ENCODE data around the gene PLXNA1.

PLXNA1 gene

DNA sequence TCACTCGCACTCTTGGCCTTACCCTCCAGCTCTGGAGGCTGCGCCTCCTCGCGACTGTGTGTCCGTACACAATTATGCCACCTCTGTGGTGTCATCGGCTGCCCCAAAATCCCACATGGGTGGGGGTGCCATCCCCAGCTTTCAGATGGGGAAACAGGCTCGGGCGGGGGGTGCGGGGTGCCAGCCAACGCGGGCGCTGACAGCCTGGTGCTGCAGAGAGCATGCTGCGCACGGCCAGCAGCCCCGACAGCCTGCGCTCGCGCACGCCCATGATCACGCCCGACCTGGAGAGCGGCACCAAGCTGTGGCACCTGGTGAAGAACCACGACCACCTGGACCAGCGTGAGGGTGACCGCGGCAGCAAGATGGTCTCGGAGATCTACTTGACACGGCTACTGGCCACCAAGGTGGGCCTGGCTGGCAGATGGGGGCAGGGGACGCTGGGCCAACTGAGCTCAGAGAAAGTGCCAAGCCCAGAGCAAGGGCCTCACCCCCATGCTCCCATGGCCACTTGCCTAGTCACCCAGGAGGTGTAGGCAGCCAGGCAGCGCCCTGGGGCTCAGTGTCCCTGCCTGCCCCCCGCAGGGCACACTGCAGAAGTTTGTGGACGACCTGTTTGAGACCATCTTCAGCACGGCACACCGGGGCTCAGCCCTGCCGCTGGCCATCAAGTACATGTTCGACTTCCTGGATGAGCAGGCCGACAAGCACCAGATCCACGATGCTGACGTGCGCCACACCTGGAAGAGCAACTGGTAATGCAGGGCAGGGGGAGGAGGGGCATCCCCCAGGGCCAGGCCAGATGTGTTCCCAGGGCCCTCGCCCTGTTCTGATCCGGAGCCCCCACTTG is 47.0 kb downstream of the PLXNA1 start:
- H4K20me1 ChIP-seq (ENCODE audit: insufficient read depth, low read length): no peaks in the 10 kb centered on the region
- no peak overlapping the region for H3K4me2 ChIP-seq (ENCODE audit: low read length)
- no peaks in the 10 kb centered on the region for H3K9me3 ChIP-seq (ENCODE audit: insufficient read depth, low read length)
- H3K9ac ChIP-seq (ENCODE audit: low read length): no peak overlapping the region
- no peak overlapping the region for H3K27ac ChIP-seq (ENCODE audit: low read length)
- no peak overlapping the region for H2AFZ ChIP-seq (ENCODE audit: low read depth, low read length)
- H3K4me1 ChIP-seq (ENCODE audit: low read length): no peaks in the 10 kb centered on the region
- no peaks in the 10 kb centered on the region for H3K27me3 ChIP-seq (ENCODE audit: low read depth, low read length)
- H3K79me2 ChIP-seq (ENCODE audit: low read length): no peaks in the 10 kb centered on the region
- H3K36me3 ChIP-seq (replicated peaks; ENCODE audit: low read depth, low read length): no peaks in the 10 kb centered on the region
- no peak overlapping the region for H3K4me3 ChIP-seq (ENCODE audit: low read length)
- TF ChIP-seq, protein P1, sequence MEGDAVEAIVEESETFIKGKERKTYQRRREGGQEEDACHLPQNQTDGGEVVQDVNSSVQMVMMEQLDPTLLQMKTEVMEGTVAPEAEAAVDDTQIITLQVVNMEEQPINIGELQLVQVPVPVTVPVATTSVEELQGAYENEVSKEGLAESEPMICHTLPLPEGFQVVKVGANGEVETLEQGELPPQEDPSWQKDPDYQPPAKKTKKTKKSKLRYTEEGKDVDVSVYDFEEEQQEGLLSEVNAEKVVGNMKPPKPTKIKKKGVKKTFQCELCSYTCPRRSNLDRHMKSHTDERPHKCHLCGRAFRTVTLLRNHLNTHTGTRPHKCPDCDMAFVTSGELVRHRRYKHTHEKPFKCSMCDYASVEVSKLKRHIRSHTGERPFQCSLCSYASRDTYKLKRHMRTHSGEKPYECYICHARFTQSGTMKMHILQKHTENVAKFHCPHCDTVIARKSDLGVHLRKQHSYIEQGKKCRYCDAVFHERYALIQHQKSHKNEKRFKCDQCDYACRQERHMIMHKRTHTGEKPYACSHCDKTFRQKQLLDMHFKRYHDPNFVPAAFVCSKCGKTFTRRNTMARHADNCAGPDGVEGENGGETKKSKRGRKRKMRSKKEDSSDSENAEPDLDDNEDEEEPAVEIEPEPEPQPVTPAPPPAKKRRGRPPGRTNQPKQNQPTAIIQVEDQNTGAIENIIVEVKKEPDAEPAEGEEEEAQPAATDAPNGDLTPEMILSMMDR (IDR thresholded peaks at IDR 0.05; ENCODE audit: low read depth, low read length): no peak
- TF ChIP-seq EZH2phosphoT487 (IDR thresholded peaks at IDR 0.05; ENCODE audit: low read depth): no peak

DNA sequence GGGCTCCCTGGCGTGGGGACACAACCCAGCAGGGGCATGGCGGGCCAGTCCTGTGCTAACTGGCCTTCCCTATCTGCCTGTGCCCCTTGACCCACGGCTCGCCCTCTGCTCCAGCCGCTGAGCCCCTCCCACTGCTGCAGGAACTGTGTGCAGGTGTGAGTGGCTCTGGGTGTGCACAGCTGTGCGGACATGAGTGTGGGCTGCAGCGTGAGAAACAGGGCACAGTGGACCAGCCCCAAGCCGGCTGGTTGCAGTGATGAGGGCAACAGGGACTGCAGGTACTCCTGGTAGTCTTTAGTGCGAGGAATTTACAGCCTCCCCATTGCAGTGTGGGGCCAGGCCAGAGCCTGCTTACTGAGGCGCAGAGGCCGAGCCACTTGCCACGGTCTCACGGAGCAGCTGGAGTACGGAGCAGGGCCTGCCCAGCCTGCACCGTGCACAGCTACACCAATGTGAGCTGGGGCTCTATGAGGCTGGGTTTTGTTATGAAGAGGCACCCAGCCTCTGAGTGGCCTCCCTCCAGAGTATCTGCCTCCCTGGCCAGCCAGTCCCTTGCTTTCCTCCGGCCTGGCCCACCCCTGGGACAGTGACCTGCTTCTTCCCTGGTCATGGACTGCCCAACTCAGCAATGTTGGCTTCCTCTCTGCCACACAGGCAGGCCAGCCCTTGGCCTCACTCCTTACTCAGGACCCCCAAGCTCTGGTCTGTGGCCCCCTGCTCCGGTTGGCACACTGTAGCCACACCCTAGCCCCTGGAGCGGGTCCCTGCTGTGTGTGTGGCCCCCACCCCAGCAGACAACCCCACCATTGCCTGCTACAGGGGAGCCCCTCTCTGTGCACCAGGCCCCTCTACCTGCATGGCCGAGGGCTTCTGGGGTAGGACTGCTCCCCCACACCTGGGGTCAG is 47.8 kb downstream of the PLXNA1 start:
- no peaks in the 10 kb centered on the region for H3K27me3 ChIP-seq (ENCODE audit: low read depth, low read length)
- no peaks in the 10 kb centered on the region for H4K20me1 ChIP-seq (ENCODE audit: insufficient read depth, low read length)
- no peak overlapping the region for H3K4me2 ChIP-seq (ENCODE audit: low read length)
- H2AFZ ChIP-seq (ENCODE audit: low read depth, low read length): no peak overlapping the region
- H3K9me3 ChIP-seq (ENCODE audit: insufficient read depth, low read length): no peaks in the 10 kb centered on the region
- H3K4me3 ChIP-seq (ENCODE audit: low read length): no peak overlapping the region
- no peaks in the 10 kb centered on the region for H3K79me2 ChIP-seq (ENCODE audit: low read length)
- H3K36me3 ChIP-seq (replicated peaks; ENCODE audit: low read depth, low read length): no peaks in the 10 kb centered on the region
- no peak overlapping the region for H3K27ac ChIP-seq (ENCODE audit: low read length)
- H3K4me1 ChIP-seq (ENCODE audit: low read length): no peaks in the 10 kb centered on the region
- no peak overlapping the region for H3K9ac ChIP-seq (ENCODE audit: low read length)
- TF ChIP-seq, protein P1 (IDR thresholded peaks at IDR 0.05; ENCODE audit: low read depth, low read length): no peak
- TF ChIP-seq EZH2phosphoT487 (IDR thresholded peaks at IDR 0.05; ENCODE audit: low read depth): no peak

DNA sequence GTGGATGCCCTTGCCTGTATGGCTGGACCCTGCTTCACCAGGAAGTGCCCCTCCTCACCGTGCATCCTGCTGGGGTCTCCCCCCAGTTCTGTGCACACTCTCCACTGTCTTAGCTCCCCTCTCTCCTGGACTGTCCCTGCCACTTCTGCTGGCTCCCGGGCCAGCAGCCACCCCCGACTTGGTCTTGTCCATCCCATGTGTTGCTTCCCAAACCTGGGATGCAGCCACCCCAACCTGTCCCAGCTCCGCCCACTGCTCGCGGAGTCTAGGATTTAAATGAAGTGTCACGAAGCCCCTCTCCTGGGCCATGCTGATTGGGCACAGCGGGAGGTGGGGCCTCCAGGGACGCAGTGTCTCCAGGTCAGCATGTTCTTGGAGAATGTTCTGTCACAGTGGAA is 48.5 kb downstream of the PLXNA1 start:
- Histone ChIP-seq H3K9ac (ENCODE audit: low read length) (no peak overlapping the region), H3K4me3 (ENCODE audit: low read length) (no peak overlapping the region), H3K36me3 (replicated peaks; ENCODE audit: low read depth, low read length) (no peaks in the 10 kb centered on the region), H3K4me2 (ENCODE audit: low read length) (no peak overlapping the region), H4K20me1 (ENCODE audit: insufficient read depth, low read length) (no peaks in the 10 kb centered on the region), H3K9me3 (ENCODE audit: insufficient read depth, low read length) (no peaks in the 10 kb centered on the region), H2AFZ (ENCODE audit: low read depth, low read length) (no peak overlapping the region), H3K4me1 (ENCODE audit: low read length) (no peaks in the 10 kb centered on the region), H3K27me3 (ENCODE audit: low read depth, low read length) (no peaks in the 10 kb centered on the region), H3K79me2 (ENCODE audit: low read length) (no peaks in the 10 kb centered on the region), H3K27ac (ENCODE audit: low read length) (no peak overlapping the region)
- TF ChIP-seq, protein P1 (IDR thresholded peaks at IDR 0.05; ENCODE audit: low read depth, low read length): no peak
- no peak for TF ChIP-seq EZH2phosphoT487 (IDR thresholded peaks at IDR 0.05; ENCODE audit: low read depth)

DNA sequence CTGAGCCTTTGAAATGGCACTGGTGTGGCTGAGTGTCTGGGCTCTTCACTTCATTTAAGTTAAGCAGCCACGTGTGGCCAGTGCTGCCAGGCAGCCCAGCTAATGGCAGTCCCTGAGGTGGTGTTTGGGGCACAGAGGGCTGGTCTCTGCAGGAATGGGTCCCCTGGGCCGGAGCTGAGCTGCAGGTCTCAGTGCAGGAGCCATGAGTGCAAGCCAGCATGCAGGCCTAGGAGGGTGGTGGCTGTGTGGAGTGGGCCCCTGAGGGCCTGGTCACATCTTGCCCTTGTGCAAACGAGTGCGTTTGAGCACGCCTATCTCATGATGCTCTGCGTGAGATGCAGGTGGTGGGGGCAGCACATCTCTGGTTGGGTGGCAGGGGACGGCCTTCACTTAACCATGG is 48.9 kb downstream of the PLXNA1 start:
- H3K9me3 ChIP-seq (ENCODE audit: insufficient read depth, low read length): no peaks in the 10 kb centered on the region
- H3K79me2 ChIP-seq (ENCODE audit: low read length): no peaks in the 10 kb centered on the region
- H3K27me3 ChIP-seq (ENCODE audit: low read depth, low read length): no peaks in the 10 kb centered on the region
- H3K4me3 ChIP-seq (ENCODE audit: low read length): no peak overlapping the region
- H3K9ac ChIP-seq (ENCODE audit: low read length): no peak overlapping the region
- no peaks in the 10 kb centered on the region for H4K20me1 ChIP-seq (ENCODE audit: insufficient read depth, low read length)
- H3K4me2 ChIP-seq (ENCODE audit: low read length): no peak overlapping the region
- H3K36me3 ChIP-seq (replicated peaks; ENCODE audit: low read depth, low read length): no peaks in the 10 kb centered on the region
- no peaks in the 10 kb centered on the region for H3K4me1 ChIP-seq (ENCODE audit: low read length)
- TF ChIP-seq, protein P1 (IDR thresholded peaks at IDR 0.05; ENCODE audit: low read depth, low read length): no peak
- no peak for TF ChIP-seq EZH2phosphoT487 (IDR thresholded peaks at IDR 0.05; ENCODE audit: low read depth)
- H3K27ac ChIP-seq (ENCODE audit: low read length): no peak overlapping the region
- H2AFZ ChIP-seq (ENCODE audit: low read depth, low read length): no peak overlapping the region
